ENCODE results near the gene RAB43. TPM values are rescaled to one million over a fixed set of nuclear protein-coding genes. Genes with fewer than 3 reads are reported as not detected.
A peak's percentile ranks its signal among the peaks of the same experiment; 100 is the strongest.
"Not testable (repeated sequence)": the region's sequence is repeated elsewhere in the genome, so short reads cannot be mapped to it uniquely, and the experiment has no call there.

Gene RAB43
- total and polyA plus RNA-seq, 7 donors: 0.62 to 5.1 (median 1.6) TPM

GRCh38 chr3:129077222-129077621 lies 44.4 kb downstream of the RAB43 start:
- DNase-seq (no peak), ATAC-seq (no peak)
- intact Hi-C loops (cut with DNase I): no loop called here
- H3K27ac ChIP-seq: no peak overlapping the region
- H3K27me3 ChIP-seq (ENCODE audit: insufficient read depth in 3 of 3, low read length in 2 of 3): no peaks in the 10 kb centered on the region
- no peaks in the 10 kb centered on the region for H3K36me3 ChIP-seq (ENCODE audit: insufficient read depth in 1 of 2, low read depth in 1 of 2)
- H3K9me3 ChIP-seq: no peaks in the 10 kb centered on the region
- 77 to 83% (median 81%) methylated on average over 7 of the region's 7 CpGs for WGBS, 3 donors
- TF ChIP-seq, protein P1, sequence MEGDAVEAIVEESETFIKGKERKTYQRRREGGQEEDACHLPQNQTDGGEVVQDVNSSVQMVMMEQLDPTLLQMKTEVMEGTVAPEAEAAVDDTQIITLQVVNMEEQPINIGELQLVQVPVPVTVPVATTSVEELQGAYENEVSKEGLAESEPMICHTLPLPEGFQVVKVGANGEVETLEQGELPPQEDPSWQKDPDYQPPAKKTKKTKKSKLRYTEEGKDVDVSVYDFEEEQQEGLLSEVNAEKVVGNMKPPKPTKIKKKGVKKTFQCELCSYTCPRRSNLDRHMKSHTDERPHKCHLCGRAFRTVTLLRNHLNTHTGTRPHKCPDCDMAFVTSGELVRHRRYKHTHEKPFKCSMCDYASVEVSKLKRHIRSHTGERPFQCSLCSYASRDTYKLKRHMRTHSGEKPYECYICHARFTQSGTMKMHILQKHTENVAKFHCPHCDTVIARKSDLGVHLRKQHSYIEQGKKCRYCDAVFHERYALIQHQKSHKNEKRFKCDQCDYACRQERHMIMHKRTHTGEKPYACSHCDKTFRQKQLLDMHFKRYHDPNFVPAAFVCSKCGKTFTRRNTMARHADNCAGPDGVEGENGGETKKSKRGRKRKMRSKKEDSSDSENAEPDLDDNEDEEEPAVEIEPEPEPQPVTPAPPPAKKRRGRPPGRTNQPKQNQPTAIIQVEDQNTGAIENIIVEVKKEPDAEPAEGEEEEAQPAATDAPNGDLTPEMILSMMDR (IDR thresholded peaks at IDR 0.05): no peak
- no peak overlapping the region for H3K4me3 ChIP-seq
- H3K4me1 ChIP-seq: no peaks in the 10 kb centered on the region

DNA sequence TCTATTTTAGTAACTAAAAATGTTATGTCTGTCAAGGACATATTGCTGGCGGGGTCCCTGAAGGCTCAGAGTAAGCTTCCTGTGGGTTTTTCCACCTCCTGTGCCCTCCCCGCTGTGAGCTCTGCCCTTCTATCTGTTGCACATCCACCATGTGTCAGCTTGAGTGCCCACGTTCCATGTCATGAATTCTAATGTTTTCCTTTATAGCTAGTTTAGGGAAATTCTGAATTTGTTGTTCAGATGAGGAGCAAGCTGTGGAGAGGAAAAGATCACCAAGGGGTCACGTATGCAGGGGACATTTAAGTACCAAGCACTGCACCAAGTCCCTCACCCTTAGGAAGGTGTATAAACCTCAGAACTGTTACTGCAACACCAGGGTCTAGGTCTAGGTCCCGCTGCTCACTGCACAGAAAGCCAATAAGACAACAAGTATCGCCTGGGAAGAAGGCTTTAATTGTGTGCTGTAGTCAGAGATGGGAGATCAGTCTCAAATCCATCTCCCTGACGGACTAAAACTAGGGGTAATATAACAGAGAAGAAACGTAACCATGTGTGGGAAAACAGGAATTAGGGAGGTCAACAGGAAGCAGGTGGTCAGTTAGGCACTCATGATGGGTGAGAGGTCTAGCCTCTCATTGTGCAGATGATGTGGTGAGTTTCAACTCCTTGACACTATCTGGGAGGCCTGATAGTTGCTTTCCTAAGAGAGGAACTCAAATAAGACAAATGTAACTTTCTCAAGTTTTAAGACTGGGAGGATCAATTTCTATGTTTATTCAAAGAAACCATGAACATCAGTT lies 51.3 kb downstream of the RAB43 start:
- no peak overlapping the region for H3K4me3 ChIP-seq
- 83 to 87% (median 85%) methylated on average over 8 of the region's 8 CpGs for WGBS, 3 donors
- TF ChIP-seq, protein P1 (IDR thresholded peaks at IDR 0.05): no peak
- H3K27me3 ChIP-seq (ENCODE audit: insufficient read depth in 3 of 3, low read length in 2 of 3): peaks cover 0 to 16% (median 1%) of the 10 kb centered on the region in 3 donors
- no peaks in the 10 kb centered on the region for H3K9me3 ChIP-seq
- ATAC-seq (no peak), DNase-seq (peak in 1 of 2 donors; percentile 9)
- no peaks in the 10 kb centered on the region for H3K36me3 ChIP-seq (ENCODE audit: insufficient read depth in 1 of 2, low read depth in 1 of 2)
- no peak overlapping the region for H3K27ac ChIP-seq
- intact Hi-C loops (cut with DNase I): no loop called here
- no peaks in the 10 kb centered on the region for H3K4me1 ChIP-seq

DNA sequence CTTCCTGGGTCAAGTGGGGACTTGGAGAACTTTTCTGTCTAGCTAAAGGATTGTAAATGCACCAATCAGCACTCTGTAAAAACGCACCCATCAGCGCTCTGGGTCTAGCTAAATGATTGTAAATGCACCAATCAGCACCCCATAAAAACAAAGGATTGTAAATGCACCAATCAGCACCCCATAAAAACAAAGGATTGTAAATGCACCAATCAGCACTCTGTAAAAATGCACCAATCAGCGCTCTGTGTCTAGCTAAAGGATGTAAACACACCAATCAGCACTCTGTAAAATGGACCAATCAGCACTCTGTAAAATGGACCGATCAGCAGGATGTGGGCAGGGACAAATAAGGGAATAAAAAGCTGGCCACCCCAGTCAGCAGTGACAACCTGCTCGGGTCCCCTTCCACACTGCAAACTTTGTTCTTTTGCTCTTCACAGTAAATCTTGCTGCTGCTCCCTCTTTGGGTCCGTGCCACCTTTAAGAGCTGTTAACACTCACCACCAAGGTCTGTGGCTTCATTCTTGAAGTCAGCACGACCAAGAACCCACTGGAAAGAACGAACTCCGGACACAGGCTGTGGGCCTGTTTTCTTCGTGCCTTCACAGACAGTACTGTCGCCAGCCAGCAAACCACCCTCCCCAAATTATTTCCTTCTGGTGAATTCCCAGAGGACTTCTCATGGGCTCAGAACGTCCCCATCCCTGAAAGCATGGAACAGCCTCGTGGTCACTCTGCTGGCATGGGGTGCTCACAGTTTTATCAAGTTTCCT lies 52.1 kb downstream of the RAB43 start:
- ATAC-seq; H3K9me3 ChIP-seq; H3K4me1 ChIP-seq; H3K36me3 ChIP-seq (ENCODE audit: insufficient read depth in 1 of 2, low read depth in 1 of 2); H3K27ac ChIP-seq; intact Hi-C loops (cut with DNase I); H3K4me3 ChIP-seq: not testable (repeated sequence)
- DNase-seq: peak in 1 of 2 donors; percentile 11
- H3K27me3 ChIP-seq (ENCODE audit: insufficient read depth in 3 of 3, low read length in 2 of 3): peaks cover 0 to 16% (median 3%) of the 10 kb centered on the region in 3 donors
- 81 to 85% (median 84%) methylated on average over 13 of the region's 13 CpGs for WGBS, 3 donors

GRCh38 chr3:129068291-129068886 lies 53.2 kb downstream of the RAB43 start:
- no peak for ATAC-seq
- WGBS, 3 donors: 16 to 22% (median 19%) methylated on average over 29 to 43 of the region's 44 CpGs

DNA sequence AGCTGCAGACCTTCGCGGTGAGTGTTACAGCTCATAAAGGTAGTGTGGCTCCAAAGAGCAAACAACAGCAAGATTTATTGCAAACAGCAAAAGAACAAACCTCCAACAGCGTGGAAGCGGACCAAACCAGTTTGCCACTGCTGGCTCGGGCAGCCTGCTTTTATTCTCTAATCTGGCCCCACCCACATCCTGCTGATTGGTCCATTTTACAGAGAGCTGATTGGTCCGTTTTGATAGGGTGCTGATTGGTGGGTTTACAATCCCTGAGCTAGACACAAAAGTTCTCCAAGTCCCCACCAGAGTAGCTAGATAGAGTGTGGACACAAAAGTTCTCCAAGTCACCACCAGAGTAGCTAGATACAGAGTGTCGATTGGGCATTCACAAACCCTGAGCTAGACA lies 53.9 kb downstream of the RAB43 start:
- peaks cover 0 to 16% (median 3%) of the 10 kb centered on the region in 3 donors for H3K27me3 ChIP-seq (ENCODE audit: insufficient read depth in 3 of 3, low read length in 2 of 3)
- H3K27ac ChIP-seq; ATAC-seq; intact Hi-C loops (cut with DNase I); DNase-seq; H3K4me1 ChIP-seq; H3K36me3 ChIP-seq (ENCODE audit: insufficient read depth in 1 of 2, low read depth in 1 of 2); H3K4me3 ChIP-seq; H3K9me3 ChIP-seq: not testable (repeated sequence)
- WGBS, 3 donors: 84 to 93% (median 88%) methylated on average over 7 of the region's 7 CpGs

More at GRCh38 chr3:129068291-129068886, 53.2 kb downstream of the RAB43 start:
- Histone ChIP-seq H3K27ac (no peak overlapping the region), H3K9me3 (no peaks in the 10 kb centered on the region), H3K36me3 (ENCODE audit: insufficient read depth in 1 of 2, low read depth in 1 of 2) (no peaks in the 10 kb centered on the region), H3K4me3 (peak overlapping the region; percentile 50), H3K4me1 (no peaks in the 10 kb centered on the region), H3K27me3 (ENCODE audit: insufficient read depth in 3 of 3, low read length in 2 of 3) (peaks cover 0 to 16% (median 3%) of the 10 kb centered on the region in 3 donors)
- intact Hi-C loops (cut with DNase I): no loop called here
- no peak for DNase-seq
- TF ChIP-seq, protein P1 (IDR thresholded peaks at IDR 0.05): no peak
